HG03097 (cell line): ENCODE data around the gene SLC12A4.

Experiments used
- ATAC-seq: cut with Tn5 transposase; IDR thresholded peaks from one replicate; pipeline ENCODE4 v1.9.1; 2021; ENCODE audit not compliant: unreplicated experiment, low FRiP score

SLC12A4 gene

DNA sequence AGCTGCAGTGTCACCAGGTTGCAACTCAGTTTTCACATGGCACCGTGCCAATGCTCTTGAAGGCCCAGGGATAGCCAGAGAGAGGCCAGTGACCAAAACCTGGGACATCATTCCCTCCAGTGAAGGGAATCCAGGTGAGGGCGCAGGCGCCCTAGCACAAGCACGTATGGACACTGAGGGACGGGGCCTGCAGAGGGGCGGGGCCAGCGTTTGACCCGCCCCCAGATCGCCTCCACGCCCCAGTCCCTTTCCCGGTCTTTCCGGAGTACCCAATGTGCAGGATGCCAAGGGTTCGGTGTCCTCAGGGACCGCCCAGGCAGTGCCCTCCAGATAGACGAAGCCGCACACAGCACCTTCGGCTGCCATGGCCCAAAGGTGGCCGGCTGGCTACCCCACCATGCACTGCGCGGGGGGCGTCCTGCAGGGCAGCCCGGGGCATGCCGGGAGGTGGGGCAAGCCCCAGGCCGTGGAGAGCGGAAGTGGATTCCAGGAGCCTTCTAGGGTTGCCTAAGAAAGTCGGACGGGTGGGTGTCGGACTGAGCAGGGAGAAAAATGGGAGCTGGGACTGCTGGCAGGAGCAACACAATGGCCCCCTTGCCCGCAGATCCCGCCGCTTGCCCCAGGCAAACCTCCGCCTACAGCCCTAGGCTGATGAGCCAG lies 4.6 kb downstream of the SLC12A4 start:
- ATAC-seq, result no peak

DNA sequence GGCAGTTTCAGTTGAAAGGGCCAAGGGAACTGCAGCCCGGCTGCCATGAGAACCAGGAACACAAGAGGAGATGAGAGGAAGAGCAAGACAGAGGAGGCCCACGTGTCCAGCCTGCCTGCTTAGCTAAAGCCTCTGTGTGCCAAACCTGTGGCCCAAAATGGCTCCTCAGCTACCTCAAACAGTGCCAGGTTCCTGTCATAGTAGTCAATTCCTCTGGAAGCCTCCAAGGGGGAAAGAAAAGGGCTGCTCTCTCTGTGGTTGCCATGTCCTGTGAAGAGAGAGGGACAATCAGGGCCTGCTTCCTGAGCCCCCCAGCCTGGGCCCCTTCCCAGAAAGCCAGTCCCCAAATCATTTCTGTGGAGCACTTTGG lies 5.2 kb downstream of the SLC12A4 start:
- ATAC-seq, result no peak

DNA sequence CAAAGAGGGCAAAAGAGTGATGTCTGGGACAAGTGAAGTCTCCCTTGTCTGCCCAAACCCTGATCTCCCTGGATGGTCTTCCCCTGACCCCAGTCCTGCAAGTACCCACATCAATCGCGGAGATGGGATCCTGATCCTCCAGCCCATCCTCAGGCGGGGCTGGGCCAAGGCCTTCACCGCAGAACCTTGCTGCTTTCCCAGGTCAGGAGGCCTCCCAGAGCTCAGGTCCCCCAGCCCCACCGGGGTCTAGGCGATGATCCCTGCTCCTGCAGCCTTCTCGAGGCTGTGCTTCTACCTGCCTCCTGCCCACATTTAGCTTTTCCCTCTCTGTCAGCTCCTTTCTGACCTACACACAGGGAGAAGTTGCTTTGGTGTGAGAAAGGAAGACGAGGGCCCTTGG lies 6.3 kb downstream of the SLC12A4 start:
- no peak for ATAC-seq

DNA sequence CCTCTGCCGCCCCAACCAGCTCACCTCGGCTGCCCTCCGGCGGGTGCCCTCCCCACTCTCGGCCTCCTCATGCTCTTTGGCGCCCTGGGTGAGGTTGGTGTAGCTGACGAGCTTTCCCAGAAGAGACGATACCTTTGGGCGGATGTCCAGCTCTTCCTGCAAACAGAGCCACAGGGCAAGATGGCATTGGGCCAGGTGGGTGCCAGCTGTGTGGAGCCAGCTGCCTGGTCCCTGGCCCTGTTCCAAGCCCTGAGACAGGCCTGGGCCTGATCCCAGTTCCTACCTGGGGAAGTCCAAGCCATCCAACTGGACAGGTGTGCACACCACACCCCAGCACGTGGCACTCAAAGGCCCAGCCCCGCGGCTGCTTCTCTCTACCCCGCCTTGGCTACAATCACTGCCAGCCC lies 6.9 kb downstream of the SLC12A4 start:
- ATAC-seq, result no peak

DNA sequence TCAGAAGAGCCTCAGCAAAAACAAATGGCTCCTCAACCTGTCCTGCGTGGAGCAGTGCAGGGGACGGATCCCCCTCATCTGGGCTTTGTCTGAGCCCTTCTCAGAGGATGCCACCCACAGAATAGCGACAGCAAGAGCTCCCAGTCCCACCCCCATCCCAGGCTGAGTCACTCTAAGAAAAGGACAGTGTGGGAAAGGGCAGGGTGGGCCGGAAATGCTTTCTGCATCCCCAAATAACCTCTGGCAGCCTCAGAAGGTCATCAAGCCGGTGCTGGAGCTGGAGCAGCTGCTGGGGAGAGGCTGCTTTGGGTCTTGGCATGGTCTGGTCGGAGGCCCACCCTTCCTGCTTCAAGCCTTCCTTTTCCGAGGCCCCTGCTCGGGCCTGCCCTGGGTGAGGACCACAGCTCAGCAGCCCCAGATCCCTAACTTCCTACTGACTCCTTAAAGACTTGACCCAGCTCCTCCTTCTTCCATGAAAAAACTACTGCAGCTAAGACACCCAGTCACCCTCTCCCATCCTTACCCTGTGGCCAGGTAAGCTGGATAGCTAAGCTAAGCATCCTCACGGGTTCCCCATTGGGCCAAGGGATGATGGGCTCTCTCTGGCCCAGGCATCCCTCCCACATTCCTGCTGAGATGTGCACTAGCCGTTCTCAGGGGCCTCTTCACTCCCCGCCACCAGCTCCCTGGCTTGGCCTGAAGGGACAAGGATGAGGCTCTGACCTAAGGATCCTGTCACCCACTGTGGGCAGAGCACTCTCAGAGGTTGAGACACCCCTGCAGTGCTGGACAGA lies 8.7 kb downstream of the SLC12A4 start:
- no peak for ATAC-seq

DNA sequence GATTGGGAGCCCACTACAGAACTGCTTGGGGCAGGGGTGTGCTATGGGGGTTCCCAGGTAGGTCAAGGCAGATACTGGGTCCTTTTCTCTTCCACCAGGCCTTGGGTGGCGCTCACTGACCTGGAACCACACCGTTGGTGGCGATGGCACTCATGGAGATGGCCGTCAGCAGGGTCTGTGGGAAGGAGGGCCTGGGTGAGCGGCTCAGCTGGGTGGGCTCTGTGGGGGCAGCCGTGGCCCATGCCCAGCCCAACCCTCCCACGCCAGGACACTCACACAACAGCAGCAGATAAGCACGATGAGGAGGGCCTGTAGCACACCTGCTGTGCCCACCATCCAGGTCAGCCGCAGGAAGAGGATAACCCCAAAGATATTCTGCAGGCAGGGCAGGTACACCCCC lies 10.8 kb downstream of the SLC12A4 start:
- no peak for ATAC-seq

DNA sequence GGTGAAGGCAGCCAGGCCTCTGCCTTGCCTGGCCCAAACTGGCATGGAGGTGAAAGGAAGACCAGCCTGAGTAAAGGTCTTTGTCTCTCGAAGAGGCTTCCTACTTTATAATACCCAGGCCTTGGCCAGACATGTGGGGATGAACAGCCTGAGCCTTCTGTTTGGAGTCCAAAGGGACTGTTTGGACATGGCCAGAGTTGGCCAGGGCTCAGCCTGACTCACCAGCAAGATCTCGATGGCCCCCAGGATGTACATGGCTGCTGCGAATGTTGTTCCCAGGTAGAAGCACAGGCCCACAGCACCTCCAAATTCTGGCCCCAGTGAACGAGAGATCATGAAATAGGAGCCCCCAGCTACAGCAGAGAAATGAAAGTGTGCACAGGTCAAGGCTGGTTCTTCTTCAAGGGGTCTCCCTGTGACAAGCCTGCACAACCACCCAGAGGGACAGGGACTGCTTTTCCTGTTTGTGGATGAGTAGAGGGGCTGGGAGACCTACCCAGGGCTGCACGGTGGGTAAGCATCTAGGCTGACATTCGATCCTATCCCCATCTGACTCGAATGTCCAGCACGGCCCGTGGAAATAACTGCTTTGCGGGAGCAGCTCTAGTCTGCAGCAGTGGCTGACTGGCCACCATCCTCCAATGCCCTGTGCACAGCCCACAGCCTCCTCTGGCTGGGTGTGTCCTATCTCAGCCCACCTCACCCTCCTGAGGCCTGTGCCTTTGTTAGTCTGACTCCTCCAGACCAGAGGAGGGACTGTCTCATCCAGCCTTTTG lies 13.8 kb downstream of the SLC12A4 start:
- ATAC-seq, result no peak

DNA sequence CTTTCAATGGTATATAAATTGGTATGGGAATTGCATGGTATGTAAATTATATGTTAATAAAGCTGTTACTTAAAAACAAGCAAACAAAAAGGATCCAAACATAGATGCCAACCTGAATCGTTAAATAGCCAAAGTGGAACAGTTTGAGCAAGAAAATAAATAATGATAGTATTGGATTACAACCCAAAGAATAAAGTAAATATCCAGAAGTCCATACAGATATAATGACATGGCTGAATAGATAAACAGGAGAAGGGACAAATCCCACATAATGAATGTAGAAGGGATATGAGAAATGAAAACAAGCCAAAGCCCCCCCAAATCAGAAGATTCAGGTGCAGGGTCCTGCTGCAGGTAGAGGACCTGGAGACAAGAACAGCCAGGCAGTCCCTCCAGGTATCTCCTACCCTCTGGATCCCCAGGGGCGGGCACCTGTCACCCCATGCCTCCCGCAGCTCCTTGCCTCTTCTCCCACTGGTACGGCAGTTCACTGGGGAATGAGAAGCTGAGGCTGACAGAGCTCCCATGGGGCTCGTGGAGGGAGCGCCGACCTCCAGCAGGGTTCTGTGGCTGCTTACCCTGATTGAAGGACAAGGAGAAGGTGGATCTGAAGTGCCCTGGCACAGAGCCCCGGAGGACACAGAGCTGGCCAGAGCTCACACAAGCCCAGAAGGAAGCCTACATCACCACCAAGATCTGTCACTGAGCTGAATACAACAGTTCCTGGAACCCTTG lies 14.6 kb downstream of the SLC12A4 start:
- no peak for ATAC-seq

DNA sequence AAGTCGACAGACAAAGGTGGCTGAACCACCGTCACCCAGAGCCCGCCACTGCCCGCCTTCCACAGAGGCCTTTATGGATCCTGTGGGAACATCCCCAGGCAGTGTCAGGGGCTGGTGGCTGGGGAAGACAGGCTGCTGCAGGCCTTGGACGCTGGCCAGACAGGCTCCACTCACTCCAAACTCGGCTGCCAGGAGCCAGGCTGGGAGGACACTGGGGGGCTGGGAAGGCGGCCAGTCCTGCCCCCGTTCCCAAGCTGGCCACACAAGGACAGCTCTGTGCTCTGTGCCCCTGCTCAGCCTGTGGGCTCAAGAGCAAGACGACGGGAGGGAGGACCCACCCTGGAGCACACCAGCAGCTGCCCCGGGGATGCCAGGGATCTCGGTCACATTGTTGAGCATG lies 17.0 kb downstream of the SLC12A4 start:
- no peak for ATAC-seq

DNA sequence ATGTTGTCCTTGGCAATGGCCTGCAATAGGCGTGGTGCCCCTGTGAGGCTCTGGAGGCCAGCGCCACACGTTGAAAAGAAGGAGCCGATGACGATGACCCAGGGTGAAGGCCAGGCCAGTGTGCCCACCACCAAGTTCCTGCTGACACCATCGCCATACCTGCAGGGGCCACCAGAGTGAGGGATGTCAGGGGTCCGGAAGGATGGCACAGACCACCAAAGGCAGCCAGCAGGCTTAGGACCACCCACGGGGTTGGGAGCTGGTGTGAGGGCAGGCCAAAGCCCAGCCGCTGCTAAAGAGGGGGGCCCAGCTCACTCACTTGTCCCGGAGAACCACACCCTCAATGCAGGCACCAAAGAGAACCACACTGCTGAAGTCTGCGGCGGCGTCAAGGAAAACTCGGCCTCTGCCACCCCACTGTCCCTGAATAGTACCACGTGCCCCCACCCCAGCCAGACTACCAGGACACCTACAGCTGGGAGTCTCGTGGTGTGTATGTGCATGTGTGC lies 18.0 kb downstream of the SLC12A4 start:
- no peak for ATAC-seq

DNA sequence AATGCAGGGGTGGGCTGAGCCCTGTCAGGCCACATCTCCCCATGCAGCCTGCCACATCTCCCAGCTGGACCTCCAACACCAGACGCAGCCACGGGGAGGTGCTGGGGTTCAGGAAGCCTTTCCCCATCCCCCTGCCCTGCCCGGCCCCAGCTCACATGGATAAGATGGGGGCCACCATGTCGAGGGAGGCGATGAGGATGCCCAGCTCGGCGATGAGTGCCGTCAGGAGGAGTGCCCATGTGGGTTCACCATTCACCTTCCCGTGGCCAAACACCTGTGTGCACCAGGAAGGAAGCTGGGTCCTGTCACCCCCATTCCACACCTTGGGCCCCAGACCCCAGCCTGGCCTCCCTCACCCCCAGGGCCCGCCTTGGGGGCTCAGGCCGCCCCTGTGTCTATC lies 18.8 kb downstream of the SLC12A4 start:
- ATAC-seq, result no peak

DNA sequence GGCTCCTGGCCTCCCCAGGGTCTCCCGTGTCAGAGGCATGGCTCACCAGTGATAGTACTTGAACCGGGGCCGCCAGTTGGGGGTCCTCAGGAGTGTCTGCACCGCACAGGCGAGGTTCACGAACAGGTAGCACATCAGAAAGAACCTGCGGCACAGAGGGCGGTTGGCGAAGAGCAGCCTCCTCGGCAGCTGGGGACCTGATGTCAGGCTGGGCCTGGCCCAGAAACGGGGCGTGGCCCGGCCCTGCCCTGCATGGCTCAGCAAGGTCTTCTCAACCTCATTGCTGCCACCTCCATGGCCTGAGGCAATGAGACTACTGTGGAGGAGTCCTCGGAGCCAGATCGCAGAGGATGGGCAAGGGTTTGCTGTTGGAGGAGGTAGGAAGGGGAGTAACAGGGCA lies 20.4 kb downstream of the SLC12A4 start:
- no peak for ATAC-seq

DNA sequence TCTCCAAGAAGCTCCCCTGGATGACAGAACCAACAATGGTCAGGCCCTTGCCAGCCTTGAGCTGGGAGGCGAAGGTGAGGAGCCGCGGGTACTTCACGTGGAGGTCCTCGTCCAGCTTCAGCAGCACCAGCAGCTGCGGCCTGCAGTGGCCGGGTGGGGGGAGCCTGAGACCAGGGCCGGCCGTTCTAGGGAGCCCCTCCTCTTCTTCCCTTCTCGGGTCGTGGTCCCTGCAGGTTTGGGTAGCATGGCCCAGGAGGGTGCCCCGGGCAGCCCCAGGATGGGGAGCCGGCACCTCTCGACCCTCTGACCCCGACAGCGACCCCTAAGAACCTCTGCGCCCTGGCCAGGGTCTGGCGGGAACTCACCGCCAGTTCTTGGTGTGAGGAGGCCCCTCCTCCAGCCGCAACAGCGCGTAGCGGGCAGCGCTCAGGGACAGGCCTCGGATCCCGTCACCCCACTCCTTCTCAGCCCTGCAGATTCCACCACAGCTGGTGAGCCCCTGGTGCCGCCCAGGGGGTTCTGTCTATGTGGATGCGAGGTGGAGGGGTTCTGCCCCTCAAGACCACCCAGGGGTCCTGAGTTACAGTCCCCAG lies 21.4 kb downstream of the SLC12A4 start:
- no peak for ATAC-seq

DNA sequence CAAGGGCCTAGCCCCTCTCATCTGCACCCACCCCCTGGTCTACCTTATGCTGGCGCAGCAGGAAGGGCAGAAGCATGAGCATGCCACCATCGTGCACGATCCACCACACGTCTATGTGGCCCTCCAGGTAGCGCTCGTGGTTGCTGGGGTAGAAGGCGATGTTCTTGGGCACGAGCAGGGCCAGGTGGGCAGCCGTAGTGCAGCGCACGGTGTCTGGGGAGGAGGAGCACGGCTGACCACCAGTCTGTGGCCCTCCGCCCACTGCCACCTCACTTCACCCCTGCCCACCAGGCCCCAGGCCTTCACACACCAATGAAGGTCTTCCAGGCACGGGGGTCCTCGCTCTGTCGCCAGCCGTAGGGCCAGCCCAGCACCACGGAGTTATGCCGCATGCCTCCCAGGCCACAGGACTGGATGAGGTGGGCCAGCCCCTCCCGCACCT lies 22.3 kb downstream of the SLC12A4 start:
- no peak for ATAC-seq

DNA sequence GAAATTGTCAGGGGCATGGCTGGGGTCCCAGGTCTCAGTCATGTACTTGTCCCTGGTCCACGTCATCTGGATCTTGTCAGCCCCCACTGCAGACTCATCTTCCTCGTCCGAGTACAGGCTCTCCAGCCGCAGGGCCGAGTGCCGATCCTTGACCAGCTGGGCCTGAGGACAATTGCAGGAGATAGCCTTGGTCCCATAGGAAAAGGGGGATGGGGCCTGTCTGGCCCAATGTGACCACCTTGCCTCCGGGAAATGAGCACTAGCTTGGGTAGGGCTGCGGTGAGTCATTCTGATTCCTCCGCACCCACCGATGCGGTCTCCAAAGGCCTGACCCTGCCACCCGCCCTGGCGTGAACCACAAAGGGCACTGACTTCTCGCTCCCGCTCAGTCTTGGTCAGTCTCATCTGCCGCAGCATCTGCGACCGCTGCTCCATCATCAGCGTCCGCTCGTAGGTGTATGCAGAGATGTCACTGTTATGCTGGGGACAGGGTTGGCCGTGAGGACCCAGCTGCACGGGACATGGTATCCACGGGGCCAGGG lies 23.0 kb downstream of the SLC12A4 start:
- ATAC-seq, result no peak

DNA sequence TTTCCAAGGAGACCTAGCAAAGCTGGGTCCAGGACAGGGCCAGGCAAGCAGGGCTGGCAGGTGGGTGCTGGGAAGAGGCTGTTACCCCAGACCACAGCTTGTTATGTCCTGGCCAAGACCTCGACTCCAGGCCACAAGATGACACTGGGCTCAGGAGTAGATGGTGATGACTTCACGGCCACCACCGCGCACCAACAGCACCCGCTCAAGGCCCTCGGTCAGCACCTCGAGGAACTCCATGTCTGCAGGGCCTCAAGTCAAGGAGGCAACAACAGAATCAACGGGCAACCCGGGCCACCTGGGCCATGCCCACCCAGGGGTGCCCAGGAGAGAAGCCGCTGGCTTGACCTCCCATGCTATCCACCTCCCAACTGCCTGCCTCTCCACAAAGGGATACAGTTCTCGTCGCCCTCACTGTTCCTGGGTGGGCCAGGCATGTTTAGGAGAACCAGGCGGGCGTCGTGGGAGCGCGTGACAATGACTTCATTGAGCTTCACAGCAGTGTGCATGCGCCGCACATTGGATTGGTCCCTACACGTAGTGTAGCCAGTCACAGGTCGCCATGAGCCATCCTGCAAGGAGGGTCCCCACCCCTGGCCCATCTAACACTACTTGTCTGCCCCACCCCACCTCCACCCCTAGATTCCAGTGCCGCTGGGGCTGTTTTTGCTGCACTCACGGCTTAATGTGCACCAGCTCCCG lies 23.6 kb downstream of the SLC12A4 start:
- no peak for ATAC-seq

DNA sequence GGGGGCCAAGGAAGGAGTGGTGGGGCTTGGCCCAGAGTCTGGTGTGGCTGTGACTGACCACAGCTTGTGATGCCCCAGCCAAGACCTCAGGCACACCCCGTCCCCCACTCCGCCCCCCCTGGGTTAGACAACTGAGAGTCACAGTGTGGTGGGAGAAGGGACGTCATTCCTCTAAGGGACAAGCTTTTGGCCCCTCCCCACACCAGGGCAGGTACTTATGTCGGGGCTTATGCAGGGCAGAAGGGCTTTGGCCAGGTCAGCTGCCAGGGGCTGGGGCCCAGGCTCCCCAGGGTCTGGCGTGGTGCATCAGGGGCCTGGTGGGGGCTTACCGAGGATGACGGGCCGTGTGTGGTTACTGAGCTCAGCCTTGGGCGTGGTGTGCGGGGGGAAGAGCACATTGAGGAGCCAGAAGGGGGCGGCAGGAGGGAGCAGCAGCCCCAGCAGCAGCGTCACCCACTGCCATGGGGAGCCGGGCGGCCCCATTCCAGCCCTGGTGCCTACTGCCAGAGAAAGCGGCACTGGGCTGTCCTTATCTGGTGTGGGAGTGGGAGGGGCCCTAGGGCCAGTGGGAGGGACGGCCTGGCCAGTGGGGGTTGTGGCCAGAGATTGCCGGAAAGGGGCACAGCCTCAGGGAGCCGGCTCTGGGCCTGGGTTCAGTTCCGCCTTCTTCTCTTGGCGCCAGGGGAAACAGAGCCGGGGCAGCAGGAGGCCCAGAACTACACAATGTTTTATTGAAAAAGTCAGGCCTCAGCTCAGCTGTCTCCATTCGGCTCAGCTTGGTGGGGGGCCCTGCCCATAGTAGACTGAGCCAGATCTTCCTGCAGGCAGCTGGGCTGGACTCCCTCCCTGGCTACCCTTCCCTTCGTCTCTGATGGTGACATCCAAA lies 24.6 kb downstream of the SLC12A4 start, which contains the start of gene LCAT:
Gene LCAT, minus strand, starts transcription at position 502 of the 886 bp plus-strand sequence. Its CDS starts 19 bp downstream, at position 483.
- ATAC-seq, result no peak

DNA sequence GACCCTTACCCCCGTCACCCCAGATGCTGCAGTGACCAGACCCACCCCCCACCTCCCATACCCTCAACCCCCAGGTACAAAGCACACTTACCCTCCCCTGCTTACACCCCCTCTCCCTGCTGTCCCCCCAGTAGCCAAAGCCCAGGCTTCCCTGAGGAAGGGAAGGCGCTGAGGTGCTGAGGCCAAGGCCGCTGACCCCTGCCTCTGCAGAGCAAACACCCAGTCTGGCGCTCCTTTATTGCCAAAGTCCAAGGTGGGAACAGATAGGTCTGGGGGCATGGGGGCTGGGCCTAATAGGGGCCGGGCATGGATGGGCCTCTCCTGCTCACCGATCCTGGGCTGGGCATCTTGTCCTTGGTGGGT lies 25.2 kb downstream of the SLC12A4 start:
- no peak for ATAC-seq
